ENCODE data around the gene TMEM145.

TMEM145 gene

DNA sequence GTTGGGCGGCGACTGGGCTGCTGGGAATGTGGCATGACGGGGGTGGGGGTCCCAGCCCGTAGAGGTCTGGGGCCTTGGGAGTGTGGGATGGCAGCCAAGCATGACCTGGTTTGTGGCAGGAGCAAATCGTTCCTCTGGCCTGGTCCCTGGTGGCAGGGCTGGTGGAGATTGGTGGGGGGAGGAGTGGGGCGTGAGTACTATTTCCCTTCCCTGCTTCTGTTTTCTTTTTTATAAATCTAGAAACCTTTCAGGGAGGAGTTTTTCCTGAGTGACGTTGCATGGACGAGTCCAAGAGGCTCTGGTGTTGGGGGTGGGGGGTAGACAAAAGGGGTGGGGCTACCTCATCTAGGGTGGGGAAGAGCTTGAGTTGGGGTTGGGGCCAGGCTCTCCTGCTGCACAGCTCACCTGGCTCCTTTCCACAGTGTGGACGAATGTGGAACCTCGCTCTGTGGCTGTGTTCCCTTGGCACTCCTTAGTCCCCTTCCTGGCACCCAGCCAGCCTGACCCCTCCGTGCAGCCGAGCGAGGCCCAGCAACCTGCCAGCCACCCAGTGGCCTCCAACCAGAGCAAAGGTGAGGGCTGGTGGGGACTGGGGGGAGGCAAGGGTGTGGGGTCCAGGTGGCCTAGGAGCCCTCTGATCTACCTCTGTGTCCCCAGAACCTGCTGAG lies 26.6 kb upstream of the TMEM145 start:
- no peak for TF ChIP-seq EZH2phosphoT487 (IDR thresholded peaks at IDR 0.05; ENCODE audit: borderline replicate concordance)
- TF ChIP-seq, protein P1, sequence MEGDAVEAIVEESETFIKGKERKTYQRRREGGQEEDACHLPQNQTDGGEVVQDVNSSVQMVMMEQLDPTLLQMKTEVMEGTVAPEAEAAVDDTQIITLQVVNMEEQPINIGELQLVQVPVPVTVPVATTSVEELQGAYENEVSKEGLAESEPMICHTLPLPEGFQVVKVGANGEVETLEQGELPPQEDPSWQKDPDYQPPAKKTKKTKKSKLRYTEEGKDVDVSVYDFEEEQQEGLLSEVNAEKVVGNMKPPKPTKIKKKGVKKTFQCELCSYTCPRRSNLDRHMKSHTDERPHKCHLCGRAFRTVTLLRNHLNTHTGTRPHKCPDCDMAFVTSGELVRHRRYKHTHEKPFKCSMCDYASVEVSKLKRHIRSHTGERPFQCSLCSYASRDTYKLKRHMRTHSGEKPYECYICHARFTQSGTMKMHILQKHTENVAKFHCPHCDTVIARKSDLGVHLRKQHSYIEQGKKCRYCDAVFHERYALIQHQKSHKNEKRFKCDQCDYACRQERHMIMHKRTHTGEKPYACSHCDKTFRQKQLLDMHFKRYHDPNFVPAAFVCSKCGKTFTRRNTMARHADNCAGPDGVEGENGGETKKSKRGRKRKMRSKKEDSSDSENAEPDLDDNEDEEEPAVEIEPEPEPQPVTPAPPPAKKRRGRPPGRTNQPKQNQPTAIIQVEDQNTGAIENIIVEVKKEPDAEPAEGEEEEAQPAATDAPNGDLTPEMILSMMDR (conservative IDR thresholded peaks at IDR 0.05; ENCODE audit: low read length): no peak
- no peaks in the 10 kb centered on the region for H3K9me2 ChIP-seq (replicated peaks; ENCODE audit: low read depth, low read length)
- H2AFZ ChIP-seq (ENCODE audit: low read length): no peak overlapping the region
- peaks cover 23% of the 10 kb centered on the region for H4K20me1 ChIP-seq (ENCODE audit: insufficient read depth, low read length, poor library complexity, severe bottlenecking)
- peak overlapping the region; percentile 83 for H3K4me2 ChIP-seq (ENCODE audit: low read depth, low read length, poor library complexity, severe bottlenecking)
- H3K4me3 ChIP-seq (ENCODE audit: low read length, poor library complexity, severe bottlenecking): peak overlapping the region; percentile 87
- no peak overlapping the region for H3K9ac ChIP-seq (ENCODE audit: low read depth, low read length, poor library complexity, severe bottlenecking)
- H3K9me3 ChIP-seq (ENCODE audit: insufficient read depth, low read depth, low read length): no peaks in the 10 kb centered on the region
- no peaks in the 10 kb centered on the region for H3K27me3 ChIP-seq (ENCODE audit: insufficient read depth, low read length, poor library complexity, severe bottlenecking)
- peaks cover 5% of the 10 kb centered on the region; the same call in 1 of the 2 replicates for H3F3A ChIP-seq (ENCODE audit: low read depth)
- peaks cover 39% of the 10 kb centered on the region; the same call in 1 of the 2 replicates for H3K36me3 ChIP-seq (ENCODE audit: insufficient read depth, low read length)
- peaks cover 35% of the 10 kb centered on the region for H3K4me1 ChIP-seq (ENCODE audit: insufficient read depth, low read length, poor library complexity, severe bottlenecking)
- H3K79me2 ChIP-seq (ENCODE audit: insufficient read depth, low read length): peaks cover 25% of the 10 kb centered on the region

DNA sequence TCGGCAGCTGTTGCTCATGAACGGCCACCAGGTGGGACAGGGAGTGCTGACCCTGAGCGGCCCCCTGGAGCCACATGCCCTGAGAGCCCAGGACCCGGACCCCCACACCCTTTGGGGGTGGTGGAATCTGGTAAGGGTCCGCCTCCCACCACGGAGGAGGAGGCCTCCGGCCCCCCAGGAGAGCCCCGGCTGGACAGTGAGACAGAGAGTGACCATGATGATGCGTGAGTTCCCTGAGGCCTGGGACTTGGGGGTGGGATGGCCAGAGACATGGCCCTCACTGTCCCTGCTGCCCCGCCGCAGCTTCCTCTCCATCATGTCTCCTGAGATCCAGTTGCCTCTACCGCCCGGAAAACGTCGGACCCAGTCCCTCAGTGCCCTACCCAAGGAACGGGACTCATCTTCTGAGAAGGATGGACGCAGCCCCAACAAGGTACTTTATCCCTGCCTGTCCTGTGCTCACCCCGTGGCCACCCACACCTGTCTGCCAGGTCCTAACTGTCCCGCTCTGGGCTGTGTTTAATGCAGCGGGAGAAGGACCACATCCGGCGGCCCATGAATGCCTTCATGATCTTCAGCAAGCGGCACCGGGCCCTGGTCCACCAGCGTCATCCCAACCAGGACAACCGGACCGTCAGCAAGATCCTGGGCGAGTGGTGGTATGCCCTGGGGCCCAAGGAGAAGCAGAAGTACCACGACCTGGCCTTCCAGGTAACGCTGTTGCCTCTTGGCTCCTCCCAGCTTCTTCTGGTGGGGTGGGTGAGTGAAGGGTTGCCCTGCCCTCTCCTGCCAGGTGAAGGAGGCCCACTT lies 25.9 kb upstream of the TMEM145 start:
- no peak overlapping the region for H3K4me2 ChIP-seq (ENCODE audit: low read depth, low read length, poor library complexity, severe bottlenecking)
- no peaks in the 10 kb centered on the region for H3K9me3 ChIP-seq (ENCODE audit: insufficient read depth, low read depth, low read length)
- no peak overlapping the region for H3K9ac ChIP-seq (ENCODE audit: low read depth, low read length, poor library complexity, severe bottlenecking)
- H2AFZ ChIP-seq (ENCODE audit: low read length): no peak overlapping the region
- H3K79me2 ChIP-seq (ENCODE audit: insufficient read depth, low read length): peaks cover 25% of the 10 kb centered on the region
- H3K36me3 ChIP-seq (ENCODE audit: insufficient read depth, low read length): peaks cover 47% of the 10 kb centered on the region; the same call in 1 of the 2 replicates
- peaks cover 23% of the 10 kb centered on the region for H4K20me1 ChIP-seq (ENCODE audit: insufficient read depth, low read length, poor library complexity, severe bottlenecking)
- peaks cover 4% of the 10 kb centered on the region; the same call in 1 of the 2 replicates for H3F3A ChIP-seq (ENCODE audit: low read depth)
- no peaks in the 10 kb centered on the region for H3K27me3 ChIP-seq (ENCODE audit: insufficient read depth, low read length, poor library complexity, severe bottlenecking)
- H3K4me1 ChIP-seq (ENCODE audit: insufficient read depth, low read length, poor library complexity, severe bottlenecking): peaks cover 28% of the 10 kb centered on the region
- H3K4me3 ChIP-seq (ENCODE audit: low read length, poor library complexity, severe bottlenecking): no peak overlapping the region
- no peak for TF ChIP-seq EZH2phosphoT487 (IDR thresholded peaks at IDR 0.05; ENCODE audit: borderline replicate concordance)
- TF ChIP-seq, protein P1 (conservative IDR thresholded peaks at IDR 0.05; ENCODE audit: low read length): no peak
- no peaks in the 10 kb centered on the region for H3K9me2 ChIP-seq (replicated peaks; ENCODE audit: low read depth, low read length)

DNA sequence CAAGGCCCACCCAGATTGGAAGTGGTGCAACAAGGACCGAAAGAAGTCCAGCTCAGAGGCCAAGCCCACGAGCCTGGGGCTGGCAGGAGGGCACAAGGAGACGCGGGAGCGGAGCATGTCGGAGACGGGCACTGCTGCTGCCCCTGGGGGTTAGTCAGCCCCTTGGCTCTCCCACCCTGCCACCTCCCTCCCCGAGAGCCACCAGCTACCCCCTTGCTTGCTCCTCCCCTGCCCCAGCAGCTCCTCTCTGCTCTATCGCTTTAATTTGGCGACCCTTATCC lies 25.3 kb upstream of the TMEM145 start:
- TF ChIP-seq EZH2phosphoT487 (IDR thresholded peaks at IDR 0.05; ENCODE audit: borderline replicate concordance): no peak
- TF ChIP-seq, protein P1 (conservative IDR thresholded peaks at IDR 0.05; ENCODE audit: low read length): no peak
- H3K9me3 ChIP-seq (ENCODE audit: insufficient read depth, low read depth, low read length): no peaks in the 10 kb centered on the region
- H3K4me2 ChIP-seq (ENCODE audit: low read depth, low read length, poor library complexity, severe bottlenecking): no peak overlapping the region
- H3K36me3 ChIP-seq (ENCODE audit: insufficient read depth, low read length): peaks cover 47% of the 10 kb centered on the region; the same call in 1 of the 2 replicates
- no peak overlapping the region for H3K4me3 ChIP-seq (ENCODE audit: low read length, poor library complexity, severe bottlenecking)
- H3K9ac ChIP-seq (ENCODE audit: low read depth, low read length, poor library complexity, severe bottlenecking): no peak overlapping the region
- H3K79me2 ChIP-seq (ENCODE audit: insufficient read depth, low read length): peaks cover 25% of the 10 kb centered on the region
- H4K20me1 ChIP-seq (ENCODE audit: insufficient read depth, low read length, poor library complexity, severe bottlenecking): peaks cover 23% of the 10 kb centered on the region
- no peaks in the 10 kb centered on the region for H3K9me2 ChIP-seq (replicated peaks; ENCODE audit: low read depth, low read length)
- H3K27me3 ChIP-seq (ENCODE audit: insufficient read depth, low read length, poor library complexity, severe bottlenecking): no peaks in the 10 kb centered on the region
- H3F3A ChIP-seq (ENCODE audit: low read depth): no peaks in the 10 kb centered on the region
- no peak overlapping the region for H2AFZ ChIP-seq (ENCODE audit: low read length)
- peaks cover 24% of the 10 kb centered on the region for H3K4me1 ChIP-seq (ENCODE audit: insufficient read depth, low read length, poor library complexity, severe bottlenecking)

All from Loucy (cell line).